ENCODE data around the gene ADGRA1.
A peak's percentile ranks its signal among the peaks of the same experiment; 100 is the strongest.
"Not testable (repeated sequence)": the region's sequence is repeated elsewhere in the genome, so short reads cannot be mapped to it uniquely, and the experiment has no call there.

ADGRA1 gene

DNA sequence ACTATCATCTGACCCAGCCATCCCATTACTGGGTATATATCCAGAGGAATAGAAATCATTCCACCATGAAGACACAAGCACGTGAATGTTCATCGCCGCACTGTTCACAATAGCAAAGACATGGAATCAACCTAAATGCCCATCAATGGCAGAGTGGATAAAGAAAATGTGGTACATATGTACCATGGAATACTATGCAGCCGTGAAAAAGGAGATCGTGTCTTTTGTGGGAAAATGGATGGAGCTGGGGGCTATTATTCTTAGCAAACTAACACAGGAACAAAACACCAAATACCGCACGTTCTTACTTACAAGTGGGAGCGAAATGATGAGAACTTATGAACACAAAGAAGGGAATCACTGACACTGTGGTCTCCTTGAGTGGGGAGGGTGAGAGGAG, 62.5 kb downstream of the ADGRA1 start:
- no peak for DNase-seq (ENCODE audit: low spot score)

DNA sequence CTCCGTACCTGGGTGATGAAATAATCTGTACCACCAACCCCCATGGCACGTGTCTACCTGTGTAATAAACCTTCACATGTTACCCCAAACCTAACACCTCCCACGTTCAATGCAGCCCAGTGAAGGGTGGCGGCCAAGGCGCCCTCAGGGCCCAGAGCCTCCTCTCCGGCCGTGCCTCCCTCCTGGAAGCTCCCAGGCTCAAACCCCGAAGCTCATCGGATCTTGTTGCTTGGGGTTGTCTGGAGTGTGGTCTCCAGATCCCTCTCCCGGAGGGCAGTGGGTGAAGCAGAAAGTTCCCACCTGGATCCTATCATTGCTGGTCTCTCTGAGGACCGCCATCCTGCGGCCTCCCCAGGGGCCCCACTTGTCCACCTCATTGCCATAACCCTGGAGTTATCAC, 62.9 kb downstream of the ADGRA1 start:
- no peak for DNase-seq (ENCODE audit: low spot score)

DNA sequence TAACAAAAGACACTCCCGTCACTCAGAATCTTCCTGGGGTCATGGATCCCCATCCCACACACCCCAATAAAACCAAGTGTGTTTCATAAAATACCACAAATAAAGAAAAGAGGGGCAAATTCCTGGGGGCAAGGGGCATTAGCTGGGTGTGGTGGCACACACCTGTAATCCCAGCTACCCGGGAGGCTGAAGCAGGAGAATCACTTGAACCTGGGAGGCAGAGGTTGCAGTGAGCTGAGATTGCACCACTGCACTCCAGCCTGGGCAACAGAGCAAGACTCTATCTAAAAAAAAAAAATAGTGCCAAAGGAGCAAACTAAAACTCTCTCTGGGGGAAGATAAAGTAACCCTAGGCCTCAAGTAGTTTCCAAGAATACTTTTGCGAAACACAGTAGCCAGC, 63.3 kb downstream of the ADGRA1 start:
- DNase-seq (ENCODE audit: low spot score): not testable (repeated sequence)

DNA sequence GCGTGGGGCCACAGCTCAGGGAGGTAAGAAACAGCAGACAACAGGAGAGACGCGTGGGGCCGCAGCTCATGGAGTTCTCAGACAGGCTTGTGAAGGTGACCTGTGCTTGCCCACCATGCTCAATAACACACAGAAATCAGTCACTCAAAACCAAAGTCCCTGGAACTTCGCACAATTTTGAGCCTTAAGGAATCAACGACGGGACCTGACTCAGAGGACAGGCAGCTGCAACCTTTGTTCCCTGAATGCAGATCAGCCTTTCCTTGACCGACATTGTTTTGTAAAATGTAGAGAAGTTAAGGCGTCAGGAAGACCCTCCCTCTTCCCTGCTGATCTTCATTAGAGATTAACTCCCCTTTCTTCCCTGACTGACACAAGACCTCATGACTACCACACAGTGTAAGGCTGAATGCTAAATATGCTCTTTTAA, 63.8 kb downstream of the ADGRA1 start:
- DNase-seq (ENCODE audit: low spot score): no peak

DNA sequence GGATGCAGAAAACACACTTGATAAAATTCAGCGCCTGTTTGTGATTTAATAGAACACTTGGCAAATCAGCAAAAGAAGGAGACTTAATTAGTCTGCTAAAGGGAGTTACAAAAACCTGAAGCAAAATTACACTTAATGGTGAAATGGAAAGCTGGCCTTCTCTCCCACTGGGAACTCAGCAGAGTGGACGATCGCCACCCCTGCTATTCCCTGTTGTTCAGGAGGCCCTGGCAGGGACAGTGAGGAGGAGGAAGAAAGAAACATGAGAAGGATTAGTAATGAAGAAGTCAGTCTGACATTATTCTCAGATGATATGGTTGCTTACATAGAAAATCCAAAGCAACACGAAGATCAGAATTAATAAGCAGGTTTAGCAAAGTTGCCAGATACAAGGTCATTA, 66.7 kb downstream of the ADGRA1 start:
- no peak for DNase-seq (ENCODE audit: low spot score)

DNA sequence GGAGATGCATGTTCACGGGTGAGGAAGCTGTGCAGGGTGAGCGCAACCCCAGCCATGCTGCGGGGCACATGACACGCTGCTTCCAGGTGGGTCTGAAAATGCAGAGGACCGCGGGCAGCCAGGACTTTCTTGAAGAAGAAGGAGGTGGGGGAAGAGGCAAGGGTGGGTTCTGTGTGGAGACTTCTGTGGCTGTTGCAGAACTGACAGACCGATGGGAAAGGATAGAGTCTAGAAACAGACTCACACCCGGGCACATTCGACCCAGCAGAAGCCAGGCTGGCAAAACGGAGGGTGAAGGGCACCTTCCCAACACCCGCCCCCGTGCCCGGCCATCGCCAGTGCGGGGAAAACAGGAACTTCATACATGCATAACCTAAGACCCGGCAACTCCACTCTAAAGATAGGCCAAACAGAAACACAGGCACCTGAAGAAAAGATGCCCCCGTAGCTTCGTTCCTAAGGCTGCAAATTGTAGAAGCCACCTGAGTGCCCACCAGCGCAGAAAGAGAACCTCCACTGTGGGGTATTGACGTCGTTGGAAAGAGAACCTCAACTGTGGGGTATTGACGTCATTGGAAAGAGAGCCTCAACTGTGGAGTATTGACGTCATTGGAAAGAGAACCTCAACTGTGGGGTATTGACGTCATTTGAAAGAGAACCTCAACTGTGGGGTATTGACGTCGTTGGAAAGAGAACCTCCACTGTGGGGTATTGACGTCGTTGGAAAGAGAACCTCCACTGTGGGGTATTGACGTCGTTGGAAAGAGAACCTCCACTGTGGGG, 67.5 kb downstream of the ADGRA1 start:
- no peak for DNase-seq (ENCODE audit: low spot score)

DNA sequence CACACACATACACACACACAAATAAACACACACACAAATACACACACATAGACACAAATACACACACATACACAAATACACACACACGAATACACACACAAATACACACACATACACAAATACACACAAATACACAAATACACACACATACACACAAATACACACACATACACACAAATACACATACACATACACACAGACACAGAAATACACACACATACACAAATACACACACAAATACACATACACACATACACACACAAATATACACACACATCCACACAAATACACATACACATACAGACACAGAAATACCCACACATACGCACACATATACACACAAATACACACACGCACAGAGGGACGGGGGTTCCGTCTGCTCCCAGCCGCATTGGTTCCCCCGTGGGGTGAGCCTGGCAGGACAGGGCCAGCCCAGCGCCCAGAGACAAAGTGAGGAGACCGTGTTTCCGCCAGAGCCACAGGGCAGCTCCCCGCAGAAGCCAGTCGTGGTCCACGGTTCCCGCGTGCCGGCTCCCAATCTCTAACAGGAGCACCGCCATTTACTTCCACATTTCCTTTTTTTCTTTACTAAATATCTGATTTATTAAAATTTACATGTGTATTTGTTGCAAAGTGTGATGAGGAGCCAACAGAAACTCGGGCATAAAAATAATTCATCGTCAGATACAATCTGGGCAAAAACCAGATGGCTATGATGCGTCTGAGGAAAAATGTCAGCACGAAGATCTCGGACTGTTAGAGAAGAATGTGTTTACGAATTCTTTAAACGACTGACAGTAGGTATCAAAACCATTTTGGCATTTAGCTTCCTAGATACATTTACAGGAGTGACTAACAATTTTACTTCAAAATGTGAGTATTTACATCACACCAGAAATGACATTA, 69.2 kb downstream of the ADGRA1 start:
- no peak for DNase-seq (ENCODE audit: low spot score)

DNA sequence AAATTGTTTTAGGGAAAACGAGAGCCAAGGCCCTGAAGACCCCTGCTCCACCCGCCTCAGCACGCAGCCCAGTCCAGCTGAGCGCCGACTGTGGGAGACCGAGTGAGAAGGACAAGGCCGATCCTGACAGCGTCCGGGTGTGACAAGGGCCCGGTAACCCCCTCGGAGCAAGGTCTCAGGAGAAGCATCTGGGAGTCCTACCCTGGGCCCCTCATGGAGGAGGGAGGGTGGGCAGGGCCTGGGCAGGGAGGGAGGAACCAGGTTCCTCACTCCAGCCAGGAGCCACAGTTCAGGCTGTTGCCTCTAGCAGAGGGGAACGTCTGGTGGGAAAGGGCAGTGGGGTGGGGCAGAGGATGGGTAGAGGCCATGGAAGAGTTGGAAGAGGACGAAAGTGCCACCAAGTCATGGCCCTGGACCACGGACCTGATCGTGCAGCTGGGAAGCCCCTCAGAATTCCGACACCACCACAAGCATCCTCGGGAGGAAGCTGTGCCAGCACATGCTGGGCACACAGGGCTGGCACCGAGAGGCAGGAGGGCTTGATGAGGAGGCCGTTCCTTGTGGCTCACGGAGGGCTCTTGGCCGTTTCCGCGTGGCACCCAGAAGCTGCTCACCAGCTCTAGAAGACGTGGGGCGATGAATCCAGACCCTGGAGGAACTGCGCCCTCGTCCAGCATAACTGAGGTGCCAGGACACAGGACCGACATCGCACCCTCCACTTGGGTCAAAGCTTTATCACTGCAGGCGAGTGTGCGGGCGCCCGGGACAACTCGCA, 70.1 kb downstream of the ADGRA1 start:
- DNase-seq (ENCODE audit: low spot score): no peak

DNA sequence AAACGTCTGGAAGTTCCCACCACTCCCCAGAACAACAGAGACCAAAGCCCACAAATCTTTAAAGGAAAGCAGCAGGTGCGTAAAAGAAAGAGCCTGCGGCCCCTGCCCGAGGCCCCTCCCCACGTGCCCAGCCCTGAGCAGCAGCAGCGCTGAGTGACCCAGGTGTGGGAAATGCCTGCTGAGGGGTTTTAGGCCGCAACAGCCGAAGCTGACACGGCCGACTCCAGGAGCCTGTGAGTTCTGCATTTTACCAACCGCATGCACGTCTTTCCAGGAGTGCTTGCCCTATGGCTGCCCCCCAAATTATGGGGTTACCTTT, 70.7 kb downstream of the ADGRA1 start:
- no peak for DNase-seq (ENCODE audit: low spot score)

DNA sequence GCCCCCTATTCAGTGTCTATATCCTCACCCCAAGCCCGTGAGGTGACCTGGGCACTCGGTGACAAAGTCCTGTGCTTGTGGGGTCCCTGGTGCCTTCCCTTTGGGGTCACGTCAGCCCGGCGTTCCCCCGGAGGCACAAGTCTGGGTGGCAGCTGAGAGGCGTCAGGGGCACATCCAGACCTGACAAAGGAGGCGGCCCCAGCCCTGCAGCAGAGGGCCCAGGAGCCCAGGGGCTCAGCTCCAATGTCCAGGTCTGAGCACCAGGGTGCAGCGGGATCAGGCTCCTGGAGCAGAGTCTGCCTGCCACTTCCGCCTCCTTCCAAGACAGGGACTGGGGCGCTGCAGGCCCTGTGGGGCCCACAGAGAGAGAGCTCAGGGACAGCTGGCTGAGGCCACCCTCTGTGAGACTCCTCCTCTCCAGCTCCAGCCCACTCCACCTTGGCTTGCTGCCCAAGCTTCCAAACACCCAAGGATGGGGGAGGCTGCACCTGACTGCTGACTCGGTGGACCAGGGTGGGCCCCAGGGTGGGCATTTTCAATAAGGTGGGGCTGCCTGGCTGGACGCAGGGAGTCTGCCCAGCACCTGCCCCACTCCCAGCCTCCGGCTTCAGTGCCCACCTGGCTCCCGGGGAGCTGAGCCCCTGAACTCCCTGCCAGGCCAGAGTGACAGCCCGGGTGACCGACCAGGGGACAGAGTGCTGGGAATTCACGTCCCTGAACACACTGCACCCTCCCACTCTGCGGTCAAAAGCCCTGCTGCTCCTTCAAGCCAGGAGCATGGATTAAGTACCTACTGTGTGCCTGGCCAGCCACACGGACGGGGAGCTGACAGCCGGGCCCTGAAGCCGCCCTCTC, 71.3 kb downstream of the ADGRA1 start:
- DNase-seq (ENCODE audit: low spot score): no peak

DNA sequence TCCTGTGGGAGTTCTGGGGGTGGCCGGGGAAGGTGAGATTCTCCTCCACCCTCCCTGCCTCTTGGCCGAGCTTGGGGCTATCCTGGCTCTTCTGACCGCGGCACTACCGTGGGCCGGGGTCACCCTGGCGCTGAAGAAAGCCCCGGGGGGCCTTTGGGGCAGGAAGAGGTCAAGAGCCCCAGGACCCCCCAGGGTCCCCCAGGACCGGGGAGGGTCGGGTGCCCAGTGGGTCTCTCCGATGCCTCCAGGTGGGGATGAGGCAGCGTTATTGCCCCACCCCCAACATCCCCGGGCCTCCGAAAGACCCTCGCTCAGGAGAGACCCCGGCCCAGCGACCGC, 71.9 kb downstream of the ADGRA1 start:
- no peak for DNase-seq (ENCODE audit: low spot score)

DNA sequence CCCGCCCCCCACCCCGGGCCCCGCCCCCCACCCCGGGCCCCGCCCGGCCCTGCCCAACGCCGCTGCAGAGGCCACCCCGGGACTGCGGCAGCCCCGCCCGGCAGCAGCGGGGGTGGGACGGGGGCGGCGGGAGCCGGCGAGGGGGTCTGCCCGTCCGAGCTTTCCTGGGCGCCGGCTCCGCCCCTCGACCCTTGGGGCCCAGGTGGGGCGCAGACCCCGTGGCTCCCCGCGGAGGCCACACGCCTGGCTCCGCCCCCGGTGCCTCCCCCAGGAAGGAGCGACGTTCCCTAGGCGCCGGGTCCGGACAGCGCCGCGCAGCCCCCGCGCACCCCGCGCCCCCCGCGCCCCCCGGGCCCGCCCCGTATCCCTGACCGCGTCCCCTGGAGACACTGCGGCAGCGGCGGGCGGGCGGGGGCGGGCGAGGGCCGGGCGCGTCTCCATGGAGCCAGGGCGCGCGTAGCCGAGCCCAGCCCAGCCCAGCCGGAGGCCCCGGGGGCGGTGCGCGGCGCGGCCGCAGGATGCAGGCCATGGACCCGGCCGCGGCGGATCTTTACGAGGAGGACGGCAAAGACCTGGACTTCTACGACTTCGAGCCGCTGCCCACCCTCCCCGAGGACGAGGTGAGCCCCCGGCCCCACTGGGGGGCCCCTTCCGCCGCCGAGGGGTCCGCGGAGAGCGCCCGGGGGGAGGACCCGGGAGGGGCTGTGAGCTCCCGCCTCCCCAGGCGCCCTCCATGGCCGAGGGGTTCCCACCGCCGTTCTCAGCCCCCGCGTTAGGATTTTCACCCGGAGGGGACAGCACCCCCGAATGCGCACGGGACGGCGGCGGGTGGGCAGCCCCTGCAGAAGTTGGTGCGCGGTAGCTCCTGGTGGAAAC, 72.5 kb downstream of the ADGRA1 start, which contains the start of gene KNDC1:
Gene KNDC1, plus strand, starts transcription at position 270 of the 876 bp plus-strand sequence. Its CDS starts 249 bp downstream, at position 519.
- peak; percentile 85 for DNase-seq (ENCODE audit: low spot score)

DNA sequence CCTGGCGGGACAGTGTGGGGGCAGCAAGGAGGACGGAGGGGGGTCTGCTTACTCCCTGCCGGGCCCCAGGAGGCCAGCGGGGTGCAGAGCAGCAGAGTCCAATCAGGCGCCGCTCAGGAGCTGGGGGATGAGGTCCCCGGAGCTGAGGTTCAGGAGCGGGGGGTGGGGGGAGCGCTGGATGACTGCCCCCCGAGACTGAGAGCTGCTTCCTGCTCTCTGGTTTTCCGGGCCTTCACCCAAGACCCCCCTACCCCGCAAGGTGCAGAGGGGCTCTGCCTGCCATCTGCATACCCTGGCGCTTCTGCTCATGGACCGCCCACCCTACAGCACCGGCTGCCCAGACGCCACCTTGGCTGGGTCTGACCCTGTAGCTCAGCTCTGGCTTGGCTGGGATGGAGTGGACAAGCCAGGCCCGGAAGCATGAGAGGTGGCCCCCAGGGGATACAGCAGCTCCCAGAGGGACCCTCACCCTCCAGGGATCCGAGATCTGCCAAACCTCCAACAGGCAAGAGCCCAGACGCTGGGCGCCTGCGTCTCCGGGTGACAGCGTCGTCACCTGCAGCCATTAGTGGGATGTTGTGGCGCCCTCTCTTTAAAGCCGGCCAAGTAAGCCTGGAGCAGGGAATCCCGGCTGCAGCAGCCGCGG, 73.2 kb downstream of the ADGRA1 start:
- DNase-seq (ENCODE audit: low spot score): no peak

DNA sequence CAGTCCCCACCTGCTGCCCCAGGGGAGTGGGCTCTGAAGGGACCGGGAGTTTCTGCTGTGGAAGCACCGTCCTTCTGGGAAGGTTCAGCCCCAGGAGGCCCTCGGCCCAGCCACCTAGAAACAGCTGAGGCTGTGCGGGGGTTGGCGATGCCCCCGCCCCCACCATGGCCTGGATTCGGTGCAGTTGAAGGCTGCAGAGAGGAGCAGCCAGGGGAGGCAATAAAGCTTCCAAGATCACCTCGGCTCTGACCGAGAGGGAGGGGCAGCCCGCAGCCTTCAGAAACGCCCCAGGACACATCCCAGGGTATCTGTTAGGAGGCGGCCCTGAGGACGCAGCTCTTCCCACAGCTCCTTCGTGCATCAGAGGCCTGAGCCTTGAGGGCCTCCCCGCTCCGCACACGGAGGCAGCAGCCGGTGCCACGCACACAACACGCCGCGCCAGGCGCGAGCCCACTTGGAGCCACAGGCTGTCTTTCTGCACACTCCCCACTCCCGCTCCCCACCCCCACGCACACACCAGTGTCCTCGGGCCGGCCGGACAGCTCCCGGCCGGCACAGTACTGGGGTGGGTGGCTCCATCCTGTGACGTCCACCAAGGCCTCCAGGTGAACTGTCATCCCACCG, 73.9 kb downstream of the ADGRA1 start:
- DNase-seq (ENCODE audit: low spot score): no peak

DNA sequence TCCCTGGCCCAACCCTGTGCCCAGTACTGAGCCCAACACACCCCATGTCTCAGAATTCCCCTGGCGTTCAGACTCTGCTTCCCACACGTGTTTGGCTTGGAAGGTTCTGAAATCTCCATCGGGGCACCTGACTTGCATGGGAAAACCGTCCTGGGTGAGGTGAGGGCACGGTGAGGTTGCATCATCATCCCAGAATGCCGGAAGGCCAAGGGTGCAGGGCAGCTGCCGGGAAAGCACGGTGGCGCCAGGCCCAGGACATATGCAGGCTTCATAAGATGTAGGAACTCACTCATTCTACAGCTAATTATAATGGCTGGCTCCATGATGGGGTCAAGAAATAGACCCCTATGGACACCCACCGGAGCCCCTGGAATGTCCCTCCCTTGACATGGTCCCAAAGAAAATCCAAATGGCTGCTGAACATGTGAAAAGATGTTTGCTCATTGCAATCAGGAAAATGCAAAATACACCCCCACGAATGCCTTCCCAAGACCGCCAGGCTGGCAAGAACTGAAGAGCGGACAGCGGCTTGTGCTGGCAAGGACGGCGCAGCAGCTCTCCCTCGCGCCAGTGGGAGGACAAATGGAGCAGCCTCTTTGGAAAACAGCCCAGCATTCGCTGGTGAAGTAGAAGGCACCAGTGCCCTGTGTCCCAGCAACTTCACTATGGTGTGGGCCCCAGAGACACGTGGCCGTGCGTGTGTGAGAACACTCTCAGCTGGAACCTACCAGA, 74.6 kb downstream of the ADGRA1 start:
- no peak for DNase-seq (ENCODE audit: low spot score)

DNA sequence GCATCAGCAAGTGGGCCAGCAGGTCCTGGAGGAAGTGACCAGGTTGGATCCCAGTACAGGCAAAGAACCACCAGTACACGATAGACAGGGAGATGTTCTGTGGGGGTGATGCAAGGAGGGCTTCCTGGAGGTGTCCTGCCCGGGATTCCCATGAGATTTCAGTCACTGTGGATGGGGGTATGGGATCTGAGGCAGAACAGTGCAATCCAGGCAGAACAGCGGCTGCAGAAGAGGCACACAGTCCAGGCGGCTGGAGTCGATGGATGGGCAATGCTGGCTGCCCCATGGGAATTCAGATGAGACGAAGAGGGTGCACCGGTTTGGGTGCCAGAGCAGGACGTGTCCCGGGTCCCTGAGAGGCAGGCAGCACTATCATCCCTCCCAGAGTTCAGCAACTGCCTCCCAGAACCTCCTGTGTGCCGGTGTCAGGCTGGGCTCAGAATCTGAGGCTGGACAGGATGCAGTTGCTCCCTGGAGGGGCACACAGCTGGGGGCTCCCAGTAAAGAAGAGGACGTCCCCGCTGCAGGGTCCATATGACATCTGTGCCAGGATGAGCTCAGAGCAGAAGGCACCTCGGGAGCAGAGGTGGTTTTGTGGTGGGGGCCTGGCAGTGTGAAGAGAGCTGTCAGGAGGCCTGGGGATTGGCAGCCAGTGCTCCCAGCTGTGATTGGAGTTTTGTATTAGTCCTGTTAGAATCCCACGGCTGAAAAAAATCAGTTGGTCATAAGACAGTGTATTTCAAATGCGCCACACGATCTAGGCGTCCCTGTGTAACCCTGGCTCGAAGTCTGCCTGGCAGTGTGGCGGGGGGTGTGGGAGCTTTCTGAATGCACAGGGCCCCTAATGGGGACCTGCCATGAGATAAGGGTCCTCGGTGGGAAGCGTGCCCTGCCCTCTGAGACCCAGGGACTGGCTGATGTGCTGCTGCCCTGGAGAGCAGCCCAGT, 75.5 kb downstream of the ADGRA1 start:
- no peak for DNase-seq (ENCODE audit: low spot score)

DNA sequence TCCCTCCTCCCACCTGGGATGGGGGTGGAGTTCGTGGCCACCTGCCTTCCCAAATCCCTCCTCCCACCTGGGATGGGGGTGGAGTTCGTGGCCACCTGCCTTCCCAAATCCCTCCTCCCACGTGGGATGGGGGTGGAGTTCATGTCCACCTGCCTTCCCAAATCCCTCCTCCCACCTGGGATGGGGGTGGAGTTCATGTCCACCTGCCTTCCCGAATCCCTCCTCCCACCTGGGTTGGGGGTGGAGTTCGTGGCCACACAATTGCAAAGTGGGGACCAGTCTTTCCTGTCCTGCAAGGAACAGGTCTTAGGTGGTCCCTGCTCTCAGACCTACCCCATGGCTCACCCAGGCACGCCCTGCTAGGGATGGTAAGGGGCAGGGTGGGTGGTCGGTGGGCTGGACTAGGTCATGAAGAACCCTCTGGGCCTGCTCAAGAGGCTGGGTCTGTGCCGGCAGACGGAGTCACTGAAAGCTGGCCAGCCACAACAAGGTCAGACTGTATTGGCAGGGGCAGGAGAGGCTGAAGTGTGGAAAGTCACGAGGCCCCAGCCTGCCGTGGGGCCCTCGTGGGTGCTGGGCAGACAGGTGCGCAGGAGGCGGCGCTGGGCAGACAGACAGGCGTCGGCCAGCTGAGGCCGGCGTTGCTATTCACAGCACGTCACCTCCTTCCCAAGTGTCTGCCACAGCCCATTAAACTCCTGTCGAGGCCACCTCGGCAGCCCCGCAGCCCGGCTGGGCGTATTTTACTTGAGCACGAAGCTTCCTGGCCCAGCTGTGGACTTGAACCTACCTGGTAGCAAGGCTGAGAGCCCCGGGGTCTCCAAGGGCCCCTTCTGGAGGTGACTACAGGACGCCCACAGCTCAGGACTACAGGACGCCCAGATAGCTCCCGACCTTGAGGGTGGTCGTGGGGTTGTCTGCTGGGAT, 76.4 kb downstream of the ADGRA1 start:
- no peak for DNase-seq (ENCODE audit: low spot score)
